ENCODE results near the gene ERN2.

The ERN2 gene

GRCh38 chr16:23640931-23641765 is 71.9 kb downstream of the ERN2 start, which contains the start of the genes DCTN5 and PALB2:
Gene DCTN5 (plus strand): TSS chr16:23641466. CDS start chr16:23641543, 77 bp downstream.
Gene PALB2 (minus strand): TSS chr16:23641310. CDS start chr16:23641157, 153 bp downstream.
- H3K18ac ChIP-seq (ENCODE audit: low read length), result peak within 1 kb of the TSS; percentile 95
- peak within 1 kb of the TSS; percentile 54 for H3K27ac ChIP-seq (replicated peaks; ENCODE audit: low read length)
- peak within 1 kb of the TSS; percentile 96 for H2AFZ ChIP-seq (ENCODE audit: low read length)
- H3K4me3 ChIP-seq (ENCODE audit: low read length in 2 of 2), result peak within 1 kb of the TSS; percentile 87 to 98
- H2BK15ac ChIP-seq (ENCODE audit: low read length), result no peak within 1 kb of the TSS
- peaks cover 8% of the 10 kb centered on the region for H3K79me1 ChIP-seq (ENCODE audit: low read depth, low read length)
- no peak within 1 kb of the TSS for H4K91ac ChIP-seq (ENCODE audit: low read depth, low read length, poor library complexity)
- no peaks in the 10 kb centered on the region for H3K27me3 ChIP-seq (ENCODE audit: control insufficient read depth in 3 of 3, insufficient read depth in 3 of 3, low read depth in 1 of 3, low read length in 3 of 3)
- peak within 1 kb of the TSS; percentile 83 for H3K4me2 ChIP-seq (ENCODE audit: insufficient read depth, low read length, poor library complexity, severe bottlenecking)
- WGBS, 2 donors (ENCODE audit: extremely low coverage in 2 of 2, insufficient read length in 2 of 2, insufficient replicate concordance in 1 of 2), result no CpG with 5 or more reads among the region's 64 CpGs
- peak; percentile 89 for DNase-seq (ENCODE audit: low spot score)
- H3K14ac ChIP-seq (ENCODE audit: low read length), result peak within 1 kb of the TSS; percentile 75
- H2BK120ac ChIP-seq (ENCODE audit: low read depth, low read length), result peak within 1 kb of the TSS; percentile 69
- peaks cover 7 to 9% of the 10 kb centered on the region in 2 donors for H3K4me1 ChIP-seq (ENCODE audit: control insufficient read depth in 2 of 2, insufficient read depth in 1 of 2, low read depth in 1 of 2, low read length in 2 of 2)
- peak within 1 kb of the TSS; percentile 63 for H2BK5ac ChIP-seq (ENCODE audit: low read length)
- peaks cover 4 to 58% of the 10 kb centered on the region in 2 donors for H3K36me3 ChIP-seq (replicated peaks in 1 of 2; ENCODE audit: control insufficient read depth in 2 of 2, insufficient read depth in 2 of 2, low read length in 2 of 2)
- H3K9ac ChIP-seq (ENCODE audit: low read depth, low read length, poor library complexity), result peak within 1 kb of the TSS; percentile 97
- peak within 1 kb of the TSS; percentile 83 for H2AK5ac ChIP-seq (ENCODE audit: low read depth, low read length)
- peak within 1 kb of the TSS; percentile 76 for H4K8ac ChIP-seq (ENCODE audit: low read depth, low read length)
- no peaks in the 10 kb centered on the region for H3K9me3 ChIP-seq (replicated peaks in 1 of 2; ENCODE audit: control insufficient read depth in 2 of 2, insufficient read depth in 1 of 2, low read depth in 1 of 2, low read length in 2 of 2)
- peak within 1 kb of the TSS; percentile 87 for H3K23ac ChIP-seq (ENCODE audit: low read depth, low read length, poor library complexity)
- H2BK12ac ChIP-seq (ENCODE audit: low read length), result no peak within 1 kb of the TSS
- H3K4ac ChIP-seq (ENCODE audit: low read length), result no peak within 1 kb of the TSS

- H3K14ac ChIP-seq (ENCODE audit: low read length), result no peak overlapping the region
- no peak overlapping the region for H4K8ac ChIP-seq (ENCODE audit: low read depth, low read length)
- no peak overlapping the region for H3K18ac ChIP-seq (ENCODE audit: low read length)
- H3K4me1 ChIP-seq (ENCODE audit: control insufficient read depth in 2 of 2, insufficient read depth in 1 of 2, low read depth in 1 of 2, low read length in 2 of 2), result peaks cover 7 to 9% of the 10 kb centered on the region in 2 donors
- H2BK120ac ChIP-seq (ENCODE audit: low read depth, low read length), result no peak overlapping the region
- peaks cover 8 to 58% of the 10 kb centered on the region in 2 donors for H3K36me3 ChIP-seq (replicated peaks in 1 of 2; ENCODE audit: control insufficient read depth in 2 of 2, insufficient read depth in 2 of 2, low read length in 2 of 2)
- H3K27ac ChIP-seq (replicated peaks; ENCODE audit: low read length), result no peak overlapping the region
- no peak overlapping the region for H2BK5ac ChIP-seq (ENCODE audit: low read length)
- peak overlapping the region; percentile 97 for H3K9ac ChIP-seq (ENCODE audit: low read depth, low read length, poor library complexity)
- H3K4me3 ChIP-seq (ENCODE audit: low read length in 2 of 2), result peak overlapping the region; percentile 87 to 98
- no peak overlapping the region for H4K91ac ChIP-seq (ENCODE audit: low read depth, low read length, poor library complexity)
- no peak overlapping the region for H3K4ac ChIP-seq (ENCODE audit: low read length)
- no peak for DNase-seq (ENCODE audit: low spot score)
- H2AFZ ChIP-seq (ENCODE audit: low read length), result peak overlapping the region; percentile 96
- peaks cover 8% of the 10 kb centered on the region for H3K79me1 ChIP-seq (ENCODE audit: low read depth, low read length)
- H2BK15ac ChIP-seq (ENCODE audit: low read length), result no peak overlapping the region
- H3K4me2 ChIP-seq (ENCODE audit: insufficient read depth, low read length, poor library complexity, severe bottlenecking), result peak overlapping the region; percentile 83
- no peak overlapping the region for H3K23ac ChIP-seq (ENCODE audit: low read depth, low read length, poor library complexity)
- no peaks in the 10 kb centered on the region for H3K9me3 ChIP-seq (replicated peaks in 1 of 2; ENCODE audit: control insufficient read depth in 2 of 2, insufficient read depth in 1 of 2, low read depth in 1 of 2, low read length in 2 of 2)
- H3K27me3 ChIP-seq (ENCODE audit: control insufficient read depth in 3 of 3, insufficient read depth in 3 of 3, low read depth in 1 of 3, low read length in 3 of 3), result no peaks in the 10 kb centered on the region
- peak overlapping the region; percentile 83 for H2AK5ac ChIP-seq (ENCODE audit: low read depth, low read length)
- no CpG with 5 or more reads among the region's 8 CpGs for WGBS, 2 donors (ENCODE audit: extremely low coverage in 2 of 2, insufficient read length in 2 of 2, insufficient replicate concordance in 1 of 2)
- H2BK12ac ChIP-seq (ENCODE audit: low read length), result no peak overlapping the region
Measured at GRCh38 chr16:23640615-23640930, 72.4 kb downstream of the ERN2 start.

Data from neuronal stem cell (in vitro differentiated cells).